Endothelial cell of umbilical vein (primary cell): ENCODE measurements around the gene ADSS1. TPM values are rescaled to one million over a fixed set of nuclear protein-coding genes. Genes with fewer than 3 reads are reported as not detected.

Experiments used
- BruUV-seq: library from RNA; stranded (reverse); fragments of 400-500 nt; replicated peaks from 2 replicates; lab custom pipeline; 2021; lab: Mats Ljungman, UMichigan
- CTCF ChIA-PET: fragments of 300-600, 350-600 bp; sonication (Branson Sonifier 250); formaldehyde crosslinking; loops from one replicate; lab custom pipeline; 2021; ENCODE audit warnings: antibody characterized with exemption, inconsistent platforms; lab: Charles Lee
- POLR2A ChIA-PET: fragments of 300-600, 350-600 bp; sonication (Branson Sonifier 250); formaldehyde crosslinking; loops from one replicate; lab custom pipeline; 2021; ENCODE audit warnings: antibody characterized with exemption, inconsistent platforms; lab: Charles Lee
- DNase-seq: peaks from one replicate; pipeline ENCODE4 v3.0.0-alpha.2; 2011; ENCODE audit warnings: low read depth, low spot score
- FAIRE-seq: peaks from 2 replicates; lab custom pipeline; 2011; peaks lifted over from hg19 to GRCh38; lab: Jason Lieb, UNC
- H2AFZ ChIP-seq: 2 replicates; pipeline ENCODE4 v1.6.0; 2012; ENCODE audit warnings: low read depth, low read length, control low read depth, inconsistent platforms
- H3K27ac ChIP-seq: 2 replicates; pipeline ENCODE4 v1.5.1; 2011; ENCODE audit warnings: low read depth, mild to moderate bottlenecking, control low read depth, low read length, moderate library complexity; ENCODE audit not compliant: insufficient read depth
- H3K27me3 ChIP-seq, 2 experiments: 2 replicates each; pipeline versions ENCODE4 v1.6.0 to v1.6.1; 2011; ENCODE audit warnings: low read length in 2 of 2, mixed read lengths in 1 of 2; ENCODE audit not compliant: control insufficient read depth in 2 of 2, insufficient read depth in 2 of 2
- H3K36me3 ChIP-seq, 2 experiments: 2 replicates in 1 of 2; 3 replicates in 1 of 2; pipeline ENCODE4 v1.5.1; 2011; ENCODE audit warnings: low read length in 2 of 2, mild to moderate bottlenecking in 1 of 2, moderate library complexity in 1 of 2; ENCODE audit not compliant: control insufficient read depth in 2 of 2, insufficient read depth in 2 of 2; ENCODE audit errors: extremely low read depth in 1 of 2
- H3K4me1 ChIP-seq: 3 replicates; pipeline ENCODE4 v1.5.1; 2011; ENCODE audit warnings: mild to moderate bottlenecking, low read length; ENCODE audit not compliant: control insufficient read depth, insufficient read depth; ENCODE audit errors: extremely low read depth
- H3K4me2 ChIP-seq: 2 replicates; pipeline ENCODE4 v1.6.1; 2011; ENCODE audit warnings: low read length, control low read depth, mixed read lengths; ENCODE audit not compliant: insufficient read depth
- H3K4me3 ChIP-seq, 3 experiments: fragments of 200-600 bp in 1 of 3; sonication (generic), shearing (Covaris generic) in 1 of 3; replicated peaks in 1 of 3; 2 replicates each; pipeline ENCODE4 v1.5.1; 2011 to 2016; ENCODE audit warnings: control low read depth in 3 of 3, low read length in 3 of 3, mild to moderate bottlenecking in 2 of 3, inconsistent platforms in 1 of 3, low read depth in 1 of 3, moderate library complexity in 1 of 3; ENCODE audit not compliant: insufficient read depth in 1 of 3
- H3K79me2 ChIP-seq: 2 replicates; pipeline ENCODE4 v1.6.0; 2012; ENCODE audit warnings: low read length, inconsistent platforms; ENCODE audit not compliant: control insufficient read depth, insufficient read depth
- H3K9ac ChIP-seq: replicated peaks from 2 replicates; pipeline ENCODE3; 2011; ENCODE audit warnings: low read length, control low read depth; ENCODE audit not compliant: insufficient read depth; ENCODE audit errors: extremely low read depth
- H3K9me1 ChIP-seq: replicated peaks from 3 replicates; pipeline ENCODE4 v1.6.0; 2011; ENCODE audit warnings: mild to moderate bottlenecking, low read length; ENCODE audit not compliant: control insufficient read depth, insufficient read depth; ENCODE audit errors: extremely low read depth
- H3K9me3 ChIP-seq: replicated peaks from 2 replicates; pipeline ENCODE4 v1.5.1; 2012; ENCODE audit warnings: low read length, inconsistent platforms; ENCODE audit not compliant: control insufficient read depth, insufficient read depth
- H4K20me1 ChIP-seq: replicated peaks from 2 replicates; pipeline ENCODE3; 2011; ENCODE audit warnings: mild to moderate bottlenecking, low read length; ENCODE audit not compliant: control insufficient read depth, insufficient read depth; ENCODE audit errors: extremely low read depth
- EZH2 ChIP-seq: IDR thresholded peaks from 2 replicates; pipeline ENCODE4 v1.6.1; 2012; ENCODE audit warnings: borderline replicate concordance, low read depth, mild to moderate bottlenecking, moderate library complexity, low read length, inconsistent platforms; ENCODE audit not compliant: severe bottlenecking
- FOS ChIP-seq: IDR thresholded peaks from 2 replicates; pipeline ENCODE4 v1.6.1; 2011; ENCODE audit warnings: mild to moderate bottlenecking, low read length, moderate library complexity, borderline replicate concordance; ENCODE audit not compliant: insufficient read depth
- GATA2 ChIP-seq: IDR thresholded peaks from 2 replicates; pipeline ENCODE4 v1.7.0; 2011; ENCODE audit warnings: low read depth, mild to moderate bottlenecking, moderate library complexity, mixed read lengths, low read length; ENCODE audit not compliant: insufficient read length, insufficient read depth
- JUN ChIP-seq: IDR thresholded peaks from 2 replicates; pipeline ENCODE4 v1.6.1; 2011; ENCODE audit warnings: borderline replicate concordance, low read depth; ENCODE audit not compliant: insufficient read length, insufficient read depth
- MYC ChIP-seq: IDR thresholded peaks from one replicate; pipeline ENCODE4 v1.6.1; 2011; ENCODE audit warnings: mild to moderate bottlenecking, low read depth, low read length
- POLR2A ChIP-seq: IDR thresholded peaks from 2 replicates; pipeline ENCODE4 v1.6.1; 2012; ENCODE audit warnings: low read depth, mild to moderate bottlenecking, control low read depth, low read length
- POLR2AphosphoS5 ChIP-seq: IDR thresholded peaks from 2 replicates; pipeline ENCODE4 v1.6.1; 2012; ENCODE audit warnings: low read depth, mild to moderate bottlenecking, control low read depth, low read length, moderate library complexity; ENCODE audit not compliant: insufficient read depth
- dilution Hi-C: fragments of 300-500 bp; cut with MboI; formaldehyde crosslinking; loops from one replicate; pipeline ENCODE4 v1.15.0; 2019; ENCODE audit warnings: low sequenced_read_pairs; ENCODE audit not compliant: extremely low pct_ligation_motif_present
- intact Hi-C: fragments of 100-400 bp; cut with micrococcal nuclease; formaldehyde crosslinking; loops from one replicate; pipeline ENCODE4 v1.10.0; 2022
- polyA plus RNA-seq, 4 experiments: library from polyadenylated mRNA; depleted of rRNA in 3 of 4; stranded (reverse) in 3 of 4; unstranded in 1 of 4; fragments of >200 nt; gene quantifications; 2 replicates each; pipeline versions ENCODE4 v1.2.1 to v1.2.3, GENCODE V29; 2011 to 2012; ENCODE audit warnings: missing spikeins in 1 of 4
- total RNA-seq: library from RNA; stranded (reverse); gene quantifications from 2 replicates; pipeline ENCODE4 v1.2.3, GENCODE V29; 2021
- TF ChIP-seq, protein P1 (sequence below), 2 donors: IDR thresholded peaks; 1 replicate in 1 of 2; 2 replicates in 1 of 2; pipeline ENCODE4 v1.5.1; 2011; ENCODE audit warnings: low read length in 2 of 2, mild to moderate bottlenecking in 2 of 2, moderate library complexity in 2 of 2, control low read depth in 1 of 2, inconsistent platforms in 1 of 2, low read depth in 1 of 2; ENCODE audit not compliant: insufficient read depth in 1 of 2; ENCODE audit errors: extremely low read depth in 1 of 2
- TF ChIP-seq, protein P2 (sequence below): IDR thresholded peaks from 2 replicates; pipeline ENCODE4 v1.6.1; 2011; ENCODE audit not compliant: insufficient read depth, insufficient read length

Gene ADSS1
- total and polyA plus RNA-seq, 2 donors (not counting 3 experiments of a cell fraction or from before 2014, with no cell fraction given) = 1.9 TPM

DNA sequence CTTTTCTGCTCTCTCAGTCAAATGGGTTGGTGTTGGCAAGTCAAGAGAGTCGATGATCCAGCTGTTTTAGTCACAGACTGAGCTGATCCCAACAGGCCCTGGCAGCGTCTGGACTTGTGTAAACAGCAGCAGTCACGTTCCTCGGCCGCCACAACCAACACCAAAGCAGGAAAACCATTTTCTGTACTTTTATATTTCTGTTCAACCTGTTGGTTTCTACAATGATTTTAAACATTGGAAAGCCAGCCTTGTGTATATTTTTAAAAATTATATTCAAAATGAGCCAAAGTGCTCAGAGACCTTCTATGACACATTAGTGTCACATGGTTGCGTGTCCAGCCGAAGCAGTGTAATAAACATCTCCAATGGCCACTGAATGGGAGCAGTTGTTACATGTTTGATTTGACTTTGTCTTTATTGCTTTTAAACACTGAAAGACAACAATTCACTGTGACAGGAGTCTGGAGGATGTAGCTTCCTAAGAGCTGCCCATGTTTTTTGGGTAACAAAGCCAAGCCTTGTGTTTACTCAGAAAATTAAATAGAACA is 23.0 kb downstream of the ADSS1 start:
- no peak for FAIRE-seq
- Histone ChIP-seq H3K27me3 (no peaks in the 10 kb centered on the region), H3K9me1 (no peaks in the 10 kb centered on the region), H2AFZ (no peak overlapping the region), H3K36me3 (no peaks in the 10 kb centered on the region), H3K27ac (no peak overlapping the region), H4K20me1 (no peaks in the 10 kb centered on the region), H3K9me3 (no peaks in the 10 kb centered on the region), H3K4me2 (no peak overlapping the region), H3K4me3 (no peak overlapping the region), H3K4me1 (no peaks in the 10 kb centered on the region), H3K9ac (no peak overlapping the region), H3K79me2 (no peaks in the 10 kb centered on the region)
- TF ChIP-seq, protein P1, sequence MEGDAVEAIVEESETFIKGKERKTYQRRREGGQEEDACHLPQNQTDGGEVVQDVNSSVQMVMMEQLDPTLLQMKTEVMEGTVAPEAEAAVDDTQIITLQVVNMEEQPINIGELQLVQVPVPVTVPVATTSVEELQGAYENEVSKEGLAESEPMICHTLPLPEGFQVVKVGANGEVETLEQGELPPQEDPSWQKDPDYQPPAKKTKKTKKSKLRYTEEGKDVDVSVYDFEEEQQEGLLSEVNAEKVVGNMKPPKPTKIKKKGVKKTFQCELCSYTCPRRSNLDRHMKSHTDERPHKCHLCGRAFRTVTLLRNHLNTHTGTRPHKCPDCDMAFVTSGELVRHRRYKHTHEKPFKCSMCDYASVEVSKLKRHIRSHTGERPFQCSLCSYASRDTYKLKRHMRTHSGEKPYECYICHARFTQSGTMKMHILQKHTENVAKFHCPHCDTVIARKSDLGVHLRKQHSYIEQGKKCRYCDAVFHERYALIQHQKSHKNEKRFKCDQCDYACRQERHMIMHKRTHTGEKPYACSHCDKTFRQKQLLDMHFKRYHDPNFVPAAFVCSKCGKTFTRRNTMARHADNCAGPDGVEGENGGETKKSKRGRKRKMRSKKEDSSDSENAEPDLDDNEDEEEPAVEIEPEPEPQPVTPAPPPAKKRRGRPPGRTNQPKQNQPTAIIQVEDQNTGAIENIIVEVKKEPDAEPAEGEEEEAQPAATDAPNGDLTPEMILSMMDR (IDR thresholded peaks at IDR 0.05; ENCODE audit: extremely low read depth in 1 of 2, insufficient read depth in 1 of 2, low read depth in 1 of 2, low read length in 2 of 2) = no peak
- TF ChIP-seq FOS (no peak), EZH2 (no peak), MYC (no peak), GATA2 (no peak), POLR2AphosphoS5 (no peak), JUN (no peak), POLR2A (no peak)
- TF ChIP-seq, protein P2, sequence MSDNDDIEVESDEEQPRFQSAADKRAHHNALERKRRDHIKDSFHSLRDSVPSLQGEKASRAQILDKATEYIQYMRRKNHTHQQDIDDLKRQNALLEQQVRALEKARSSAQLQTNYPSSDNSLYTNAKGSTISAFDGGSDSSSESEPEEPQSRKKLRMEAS = no peak
- ChIA-PET CTCF (no interaction called here), POLR2A (no interaction called here)
- intact Hi-C loops = no loop called here
- no peak for DNase-seq
- dilution Hi-C loops = no loop called here
- no TSS peak for BruUV-seq
